ENCODE results near the gene EFHD1.
A peak's percentile ranks its signal among the peaks of the same experiment; 100 is the strongest.

Gene EFHD1, protein sequence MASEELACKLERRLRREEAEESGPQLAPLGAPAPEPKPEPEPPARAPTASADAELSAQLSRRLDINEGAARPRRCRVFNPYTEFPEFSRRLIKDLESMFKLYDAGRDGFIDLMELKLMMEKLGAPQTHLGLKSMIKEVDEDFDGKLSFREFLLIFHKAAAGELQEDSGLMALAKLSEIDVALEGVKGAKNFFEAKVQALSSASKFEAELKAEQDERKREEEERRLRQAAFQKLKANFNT

DNA sequence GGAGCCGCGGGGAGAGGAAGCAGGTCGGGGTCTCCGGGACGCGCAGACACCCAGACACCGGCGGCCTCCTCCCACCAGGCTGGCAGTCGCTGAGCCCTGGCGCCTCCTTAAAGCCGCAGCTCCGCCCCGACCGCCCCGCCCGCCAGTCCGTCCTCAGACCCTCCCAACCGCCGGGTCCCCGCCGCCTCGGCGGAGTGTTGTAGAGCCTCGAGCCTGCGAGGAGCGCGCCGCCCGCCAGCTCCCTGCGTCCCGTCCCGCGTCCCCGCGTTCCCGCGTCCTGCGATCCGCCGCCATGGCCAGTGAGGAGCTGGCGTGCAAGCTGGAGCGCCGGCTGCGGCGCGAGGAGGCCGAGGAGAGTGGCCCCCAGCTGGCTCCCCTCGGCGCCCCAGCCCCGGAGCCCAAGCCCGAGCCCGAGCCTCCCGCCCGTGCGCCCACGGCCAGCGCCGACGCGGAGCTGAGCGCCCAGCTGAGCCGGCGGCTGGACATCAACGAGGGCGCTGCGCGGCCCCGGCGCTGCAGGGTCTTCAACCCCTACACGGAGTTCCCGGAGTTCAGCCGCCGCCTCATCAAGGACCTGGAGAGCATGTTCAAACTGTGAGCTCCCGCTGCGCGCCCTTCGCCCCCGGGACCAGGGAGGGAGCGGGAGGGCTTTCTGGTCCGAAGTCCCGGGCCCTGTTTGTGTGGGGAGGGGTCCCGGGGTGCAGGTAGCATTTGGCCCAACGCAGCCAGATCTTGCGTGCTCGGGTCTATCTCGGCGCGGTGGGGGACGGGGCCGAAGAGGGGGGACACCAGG is at the start of gene EFHD1:
Gene EFHD1, plus strand, starts transcription at position 192 of the 793 bp plus-strand sequence. Its CDS starts 101 bp downstream, at position 293.
- FAIRE-seq (no peak), DNase-seq (ENCODE audit: insufficient read length, low spot score) (peak; percentile 51)
- peak; percentile 45; the same call in 1 of the 2 replicates for TF ChIP-seq POLR2A (IDR thresholded peaks at IDR 0.05; ENCODE audit: low read depth, low read length)

DNA sequence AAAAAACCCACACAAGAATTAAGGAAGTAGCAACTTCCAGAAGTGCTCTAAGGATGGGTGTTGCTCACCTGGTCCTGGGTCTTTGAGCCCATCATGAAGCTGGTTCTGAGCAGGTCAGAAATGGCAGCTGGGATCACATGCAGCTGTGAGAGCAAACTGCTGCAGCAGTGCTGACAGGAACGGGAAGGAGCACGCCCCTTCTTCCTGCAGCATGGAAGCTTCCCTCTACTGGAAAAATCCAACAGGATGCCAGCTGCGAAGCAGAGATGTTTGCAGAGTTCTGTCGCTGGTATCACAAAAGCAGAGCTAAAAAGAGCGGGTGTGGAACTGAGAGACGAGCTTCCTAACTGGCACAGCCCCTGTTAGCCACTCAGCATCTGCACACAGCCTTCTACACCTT is 49.2 kb upstream of the EFHD1 start:
- DNase-seq (ENCODE audit: insufficient read length, low spot score), result no peak
- no peak for TF ChIP-seq POLR2A (IDR thresholded peaks at IDR 0.05; ENCODE audit: low read depth, low read length)
- no peak for FAIRE-seq

DNA sequence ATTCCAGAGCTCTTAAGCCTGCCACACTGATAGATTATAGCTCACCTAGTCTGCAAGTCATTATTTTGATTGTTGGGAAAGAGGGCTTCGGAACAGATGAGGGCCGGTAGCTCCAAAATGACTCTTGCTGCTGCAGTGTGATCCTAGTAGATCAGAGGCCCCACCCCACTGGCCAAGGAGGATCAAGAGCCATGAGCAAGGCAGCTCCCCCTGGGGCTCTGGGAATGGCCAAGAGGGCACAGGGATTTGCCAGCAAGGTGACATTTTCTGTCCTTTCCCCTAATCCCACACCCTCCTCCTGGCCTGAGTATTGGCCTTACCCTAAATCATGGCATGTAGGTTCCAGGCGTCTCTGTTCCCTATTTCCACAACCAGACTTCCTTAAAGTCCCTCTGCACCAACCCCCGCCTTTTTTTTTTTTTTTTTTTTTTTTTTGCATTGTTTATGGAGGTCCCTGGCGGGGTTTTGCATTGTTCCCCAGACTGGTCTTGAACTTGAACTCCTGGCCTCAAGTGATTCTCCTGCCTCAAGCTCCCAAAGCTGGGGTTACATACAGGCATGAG is 46.4 kb upstream of the EFHD1 start:
- DNase-seq (ENCODE audit: insufficient read length, low spot score), result no peak
- no peak for TF ChIP-seq POLR2A (IDR thresholded peaks at IDR 0.05; ENCODE audit: low read depth, low read length)
- no peak for FAIRE-seq

DNA sequence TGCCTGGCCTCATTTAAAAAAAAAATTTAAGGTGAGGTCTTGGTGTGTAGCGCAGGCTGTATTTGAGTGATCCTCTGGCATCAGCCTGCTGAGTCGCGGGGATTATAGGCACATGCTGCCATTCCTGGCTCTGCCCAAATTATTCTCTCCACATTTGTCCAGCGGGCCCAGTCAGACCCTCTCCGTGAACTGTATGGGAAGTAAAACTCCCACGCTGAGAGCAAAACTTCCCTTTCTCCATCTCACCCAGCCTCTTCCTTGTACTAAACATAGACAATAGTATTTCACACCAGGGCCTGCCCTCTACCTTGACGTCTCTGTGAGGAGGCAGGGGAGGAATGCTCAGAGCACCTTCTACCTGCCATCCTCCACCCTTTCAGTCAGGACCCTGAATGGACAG is 45.9 kb upstream of the EFHD1 start:
- TF ChIP-seq POLR2A (IDR thresholded peaks at IDR 0.05; ENCODE audit: low read depth, low read length), result no peak
- FAIRE-seq (no peak), DNase-seq (ENCODE audit: insufficient read length, low spot score) (no peak)

DNA sequence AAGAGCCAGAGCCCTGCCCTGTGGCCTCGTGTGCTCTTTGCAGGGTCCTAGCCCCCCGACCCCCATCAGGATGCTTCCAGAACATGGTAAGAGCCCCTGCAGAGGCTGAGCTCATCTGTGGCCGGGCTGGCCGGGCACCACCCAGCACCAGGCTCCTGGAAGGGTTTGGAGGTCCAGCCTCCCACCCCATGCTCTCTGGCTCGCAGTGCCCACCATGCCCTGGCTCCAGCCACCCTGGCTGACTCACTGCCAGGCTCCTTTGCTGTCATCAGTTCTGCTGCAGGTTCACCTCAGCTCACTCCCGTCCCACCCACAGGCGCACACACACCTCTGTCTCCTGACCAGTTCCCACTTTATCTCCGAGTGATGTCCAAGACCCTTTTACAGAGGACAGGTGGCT is 45.4 kb upstream of the EFHD1 start:
- DNase-seq (ENCODE audit: insufficient read length, low spot score) (no peak), FAIRE-seq (no peak)
- TF ChIP-seq POLR2A (IDR thresholded peaks at IDR 0.05; ENCODE audit: low read depth, low read length), result no peak

DNA sequence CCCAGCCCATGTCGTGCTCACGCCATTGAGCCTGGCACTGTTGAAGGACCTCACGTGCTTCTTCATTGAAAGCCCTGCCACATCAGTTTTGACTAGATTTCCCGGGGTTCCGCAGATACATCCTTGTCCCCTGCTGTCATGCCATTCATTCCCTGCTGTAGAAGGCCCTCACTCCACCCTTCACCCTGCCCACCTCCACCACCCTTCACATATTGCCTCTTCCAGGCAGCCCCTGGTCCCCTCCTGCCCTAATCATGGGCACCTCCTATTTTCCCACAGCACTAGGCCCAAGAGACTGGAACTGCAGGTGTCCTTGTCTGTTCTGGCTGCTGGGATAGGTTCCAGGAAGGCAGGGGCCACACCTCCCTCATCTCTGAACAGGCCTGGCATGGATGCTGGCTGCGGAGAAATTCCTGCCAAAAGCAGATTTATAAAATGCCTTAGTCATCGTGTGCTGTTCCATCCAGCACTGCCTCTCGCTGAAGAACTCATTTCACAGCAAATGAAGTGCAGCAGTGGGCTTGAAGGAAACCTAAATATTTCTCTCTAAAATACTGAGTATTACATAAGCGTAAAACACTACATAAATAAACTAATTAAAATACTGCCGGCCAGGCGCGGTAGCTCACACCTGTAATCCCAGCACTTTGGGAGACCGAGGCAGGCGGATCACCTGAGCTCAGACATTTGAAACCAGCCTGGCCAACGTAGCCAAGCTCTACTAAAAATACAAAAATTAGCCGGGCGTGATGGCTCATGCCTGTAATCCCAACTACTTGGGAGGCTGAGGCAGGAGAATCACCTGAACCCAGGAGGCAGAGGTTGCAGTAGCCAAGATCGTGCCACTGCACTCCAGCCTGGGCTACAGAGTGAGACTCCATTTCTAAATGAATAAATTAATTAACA is 44.5 kb upstream of the EFHD1 start:
- FAIRE-seq (peak; percentile 71), DNase-seq (ENCODE audit: insufficient read length, low spot score) (peak; percentile 79)
- no peak for TF ChIP-seq POLR2A (IDR thresholded peaks at IDR 0.05; ENCODE audit: low read depth, low read length)

DNA sequence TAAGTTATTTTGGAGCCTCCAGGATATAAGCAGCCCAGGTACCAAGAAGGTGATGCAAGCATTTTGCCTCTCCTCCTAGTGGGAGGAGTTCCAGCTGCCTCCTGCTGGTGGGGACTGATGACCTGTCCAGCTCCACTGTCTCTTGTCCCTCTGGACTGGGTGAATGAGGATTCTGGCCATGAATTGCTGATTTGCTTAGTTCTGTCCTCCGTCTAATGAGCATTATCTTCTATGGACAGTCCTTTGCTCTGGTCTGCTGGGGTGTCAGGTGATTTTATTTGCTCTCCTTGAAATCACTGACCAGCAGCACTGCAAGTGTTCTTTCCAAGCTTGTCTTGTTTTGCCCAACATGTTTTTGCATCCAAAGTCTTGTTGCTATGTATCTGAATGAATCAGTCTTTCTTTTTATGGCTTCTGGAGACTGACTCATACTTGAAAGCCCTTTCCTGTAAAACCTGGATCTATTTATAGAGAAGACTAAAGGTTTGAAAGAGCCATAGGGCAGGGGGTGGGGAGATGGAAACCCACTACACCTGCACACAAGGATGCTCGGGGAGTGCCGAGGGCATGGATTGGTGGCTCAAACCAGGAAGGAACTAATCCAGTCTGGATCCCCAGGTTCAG is 40.5 kb upstream of the EFHD1 start:
- DNase-seq (ENCODE audit: insufficient read length, low spot score) (peak; percentile 56), FAIRE-seq (no peak)
- TF ChIP-seq POLR2A (IDR thresholded peaks at IDR 0.05; ENCODE audit: low read depth, low read length), result no peak

DNA sequence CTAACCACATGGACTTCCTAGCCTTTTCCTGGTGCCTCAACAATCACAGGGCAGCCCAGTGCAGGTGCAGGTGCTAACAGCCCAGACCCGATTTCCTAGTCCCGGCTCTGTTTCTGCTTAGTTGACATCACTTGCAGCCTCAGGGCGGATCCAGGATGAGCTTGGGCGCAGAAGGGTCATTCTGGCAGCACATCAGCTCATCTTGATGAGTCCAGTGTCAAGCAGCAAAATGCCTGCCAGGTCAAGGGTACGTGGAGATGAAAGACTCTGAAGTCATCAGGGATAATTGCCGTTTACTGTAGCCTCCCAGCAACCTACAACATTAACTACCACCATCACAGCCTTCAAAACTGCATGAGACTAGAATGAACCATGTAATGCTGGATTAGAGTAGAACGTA is 39.4 kb upstream of the EFHD1 start:
- no peak for FAIRE-seq
- no peak for TF ChIP-seq POLR2A (IDR thresholded peaks at IDR 0.05; ENCODE audit: low read depth, low read length)

DNA sequence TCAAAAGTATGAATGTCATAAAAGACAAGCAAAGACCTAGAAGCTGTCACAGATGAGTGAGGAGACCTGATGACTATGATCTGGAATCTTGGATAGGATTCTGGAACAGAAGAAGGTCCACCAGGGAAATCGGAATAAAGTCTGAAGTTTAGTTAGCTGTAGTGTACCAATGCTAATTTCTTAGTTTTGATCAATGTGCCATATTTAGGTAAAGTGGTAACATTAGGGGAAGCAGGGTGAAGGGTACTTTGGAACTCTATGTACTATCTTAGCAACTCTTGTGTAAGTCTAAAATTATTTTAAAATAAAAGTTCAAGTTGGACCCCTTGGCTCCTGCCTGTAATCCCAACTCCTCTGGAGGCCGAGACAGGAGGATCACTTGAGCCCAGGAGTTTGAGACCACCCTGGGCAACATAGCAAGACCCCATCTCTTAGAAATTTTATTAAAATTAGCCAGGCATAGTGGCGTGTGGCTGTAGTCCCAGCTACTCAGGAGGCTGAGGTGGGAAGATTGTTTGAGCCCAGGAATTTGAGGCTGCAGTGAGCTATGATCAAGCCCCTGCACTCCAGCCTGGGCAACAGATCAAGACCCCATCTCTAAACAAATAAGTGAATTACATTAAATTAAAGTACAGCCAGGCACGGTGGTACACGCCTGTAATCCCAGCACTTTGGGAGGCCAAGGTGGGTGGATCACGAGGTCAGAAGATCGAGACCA is 35.9 kb upstream of the EFHD1 start:
- TF ChIP-seq POLR2A (IDR thresholded peaks at IDR 0.05; ENCODE audit: low read depth, low read length), result no peak
- DNase-seq (ENCODE audit: insufficient read length, low spot score), result no peak
- FAIRE-seq, result no peak

More for the DNA sequence above, 39.4 kb upstream of the EFHD1 start:
- DNase-seq (ENCODE audit: insufficient read length, low spot score), result no peak

DNA sequence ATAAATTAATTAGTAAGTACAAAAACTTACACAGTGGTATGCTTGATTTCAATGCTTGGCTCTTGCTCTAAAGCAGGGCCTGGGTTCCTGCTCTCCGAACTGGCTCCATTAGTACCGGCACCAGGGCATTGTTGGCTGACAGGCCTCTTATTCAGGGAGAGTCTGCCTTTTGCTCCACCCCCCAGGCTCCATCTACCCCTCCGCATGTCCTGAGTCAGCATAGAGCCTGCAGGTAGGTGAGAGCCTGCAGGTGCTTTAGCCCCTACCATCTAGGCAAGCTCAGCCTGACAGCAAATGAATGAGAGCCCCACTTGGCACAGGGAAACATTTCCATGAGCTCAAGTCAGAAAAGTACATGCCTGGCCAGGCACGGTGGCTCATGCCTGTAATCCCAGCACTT is 35.1 kb upstream of the EFHD1 start:
- no peak for TF ChIP-seq POLR2A (IDR thresholded peaks at IDR 0.05; ENCODE audit: low read depth, low read length)
- no peak for DNase-seq (ENCODE audit: insufficient read length, low spot score)
- FAIRE-seq, result no peak

DNA sequence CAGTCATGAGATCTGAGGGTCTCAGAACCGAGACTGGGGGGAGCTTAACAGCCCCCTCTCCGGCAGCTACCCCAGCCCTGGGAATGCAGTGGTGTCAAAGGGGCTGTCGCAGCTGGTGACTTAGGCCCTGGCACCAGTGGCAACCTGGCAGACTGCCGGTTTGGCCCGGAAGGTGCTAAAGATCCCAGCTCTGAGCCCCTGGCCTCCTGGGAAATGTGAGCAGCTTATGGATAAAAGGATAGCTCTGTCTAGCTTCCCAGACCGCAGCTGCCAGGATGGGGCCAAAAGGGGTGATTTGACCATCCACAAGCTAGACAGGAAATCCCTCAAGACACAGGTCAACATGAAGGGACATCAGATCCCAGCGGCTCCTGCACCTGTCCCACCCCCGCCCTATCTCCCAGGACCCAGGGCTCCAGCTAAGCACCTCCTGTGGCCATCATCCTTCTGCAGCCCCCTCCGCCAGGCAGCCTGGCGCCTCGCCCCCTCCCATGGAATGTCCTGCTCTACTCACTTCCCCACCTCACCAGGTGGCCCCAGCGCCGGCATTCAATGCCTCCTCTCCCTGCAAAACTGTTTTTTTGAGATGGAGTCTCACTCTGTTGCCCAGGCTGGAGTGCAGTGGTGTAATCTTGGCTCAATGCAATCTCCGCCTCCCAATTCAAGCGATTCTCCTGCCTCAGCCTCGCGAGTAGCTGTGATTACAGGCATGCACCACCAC is 33.2 kb upstream of the EFHD1 start:
- no peak for TF ChIP-seq POLR2A (IDR thresholded peaks at IDR 0.05; ENCODE audit: low read depth, low read length)
- FAIRE-seq, result no peak

DNA sequence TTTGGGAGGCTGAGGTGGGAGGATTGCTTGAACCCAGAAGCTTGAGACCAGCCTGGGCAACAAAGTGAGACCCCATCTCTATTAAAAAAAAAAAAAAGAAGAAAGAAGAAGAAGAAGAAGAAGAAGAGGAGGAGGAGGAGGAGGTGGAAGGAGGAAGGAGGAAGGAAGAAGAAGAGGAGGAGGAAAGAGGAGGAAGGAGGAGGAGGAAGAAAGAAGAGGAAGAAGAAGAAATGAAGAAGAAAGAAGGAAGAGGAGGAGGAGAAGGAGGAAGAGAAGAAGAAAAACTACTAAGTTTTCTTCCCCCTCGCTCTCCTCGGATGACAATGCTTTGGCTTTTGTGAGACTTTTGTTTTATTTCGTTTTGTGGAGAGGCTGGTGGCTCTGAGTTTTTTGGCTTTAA is 30.1 kb upstream of the EFHD1 start:
- TF ChIP-seq POLR2A (IDR thresholded peaks at IDR 0.05; ENCODE audit: low read depth, low read length), result no peak
- DNase-seq (ENCODE audit: insufficient read length, low spot score) (no peak), FAIRE-seq (no peak)

More for the DNA sequence above, 33.2 kb upstream of the EFHD1 start:
- DNase-seq (ENCODE audit: insufficient read length, low spot score), result no peak
